ENCODE results near the gene SULT2B1. TPM values are rescaled to one million over a fixed set of nuclear protein-coding genes. Genes with fewer than 3 reads are reported as not detected.
A peak's percentile ranks its signal among the peaks of the same experiment; 100 is the strongest.

The SULT2B1 gene
- total RNA-seq, 1 donor from 2014 or later: 0.43 TPM

DNA sequence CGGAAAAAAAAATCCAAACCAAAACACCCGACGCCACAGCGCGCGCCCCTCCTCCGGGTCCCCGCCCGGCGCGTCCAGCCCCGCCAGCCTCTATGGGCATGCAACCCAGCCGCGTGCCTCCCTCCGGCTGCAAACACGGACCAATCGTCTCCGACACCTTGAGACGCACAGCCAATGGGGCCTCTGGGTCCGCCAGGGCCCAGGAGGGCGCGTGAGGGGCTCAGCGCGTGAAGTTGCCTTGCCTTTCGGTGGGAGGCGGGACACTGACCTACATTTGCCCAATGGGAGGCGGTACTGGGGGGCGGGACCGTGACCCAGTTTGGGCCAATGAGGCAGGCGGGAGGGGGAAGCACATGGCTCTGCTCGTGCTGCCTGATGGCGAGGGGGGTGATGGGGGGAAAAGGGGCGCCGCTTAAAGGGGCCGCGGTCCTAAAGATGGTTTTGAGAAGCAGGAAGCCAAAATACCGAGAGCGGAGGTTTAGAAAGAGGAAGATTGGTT lies 85.5 kb downstream of the SULT2B1 start:
- peak; percentile 99 for DNase-seq (ENCODE audit: missing footprints)
- intact Hi-C loops (cut with DNase I): loop anchor here (5.0 kb wide), 2 partner anchors 75 to 340 kb away; no protein-coding TSS in a partner anchor
- ATAC-seq: peak; percentile 83

DNA sequence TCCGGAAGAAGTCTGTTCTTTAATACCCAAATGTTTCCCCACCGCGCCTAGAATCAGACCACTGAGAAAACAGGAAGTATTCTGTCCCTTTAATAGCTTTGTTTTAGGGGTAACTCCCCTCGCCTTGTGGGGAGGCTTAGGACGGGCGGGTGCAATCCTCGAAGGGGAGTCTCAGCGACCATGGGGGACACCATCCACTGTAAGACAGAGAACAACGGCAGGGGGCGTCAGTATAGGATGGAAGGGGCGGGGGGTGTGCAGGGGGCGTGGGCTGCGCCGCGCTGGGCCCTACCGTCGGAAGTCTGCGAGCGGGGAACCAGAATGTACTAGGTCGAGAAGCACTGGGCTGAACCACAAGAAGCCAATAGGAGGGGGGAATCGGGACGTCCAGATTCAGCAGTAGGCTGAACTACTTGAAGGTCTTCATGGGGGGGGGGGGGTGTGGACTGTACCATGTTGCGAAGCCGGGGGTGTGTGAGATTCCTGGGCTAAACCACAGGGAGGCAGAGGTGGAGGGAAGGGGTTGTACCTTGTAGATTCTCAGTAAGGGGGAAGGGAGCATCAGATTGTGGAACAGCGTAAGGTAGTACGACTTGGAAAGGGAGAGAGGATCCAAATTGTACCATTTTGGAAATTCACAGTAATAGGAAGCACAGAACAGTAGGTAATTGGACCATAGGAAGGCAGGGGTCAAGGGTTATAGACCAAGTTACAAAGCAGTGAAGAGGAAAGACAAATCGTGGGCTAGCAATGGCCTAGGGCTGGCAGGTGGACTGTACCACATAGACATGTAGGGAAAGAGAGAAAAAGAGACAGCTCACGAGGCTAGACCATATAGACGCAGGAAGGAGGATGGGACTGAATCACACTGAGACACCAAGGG lies 86.2 kb downstream of the SULT2B1 start:
- intact Hi-C loops (cut with DNase I): loop anchor here (5.0 kb wide), 2 partner anchors 74 to 339 kb away; no protein-coding TSS in a partner anchor
- ATAC-seq: peak; percentile 40
- DNase-seq (ENCODE audit: missing footprints): no peak

DNA sequence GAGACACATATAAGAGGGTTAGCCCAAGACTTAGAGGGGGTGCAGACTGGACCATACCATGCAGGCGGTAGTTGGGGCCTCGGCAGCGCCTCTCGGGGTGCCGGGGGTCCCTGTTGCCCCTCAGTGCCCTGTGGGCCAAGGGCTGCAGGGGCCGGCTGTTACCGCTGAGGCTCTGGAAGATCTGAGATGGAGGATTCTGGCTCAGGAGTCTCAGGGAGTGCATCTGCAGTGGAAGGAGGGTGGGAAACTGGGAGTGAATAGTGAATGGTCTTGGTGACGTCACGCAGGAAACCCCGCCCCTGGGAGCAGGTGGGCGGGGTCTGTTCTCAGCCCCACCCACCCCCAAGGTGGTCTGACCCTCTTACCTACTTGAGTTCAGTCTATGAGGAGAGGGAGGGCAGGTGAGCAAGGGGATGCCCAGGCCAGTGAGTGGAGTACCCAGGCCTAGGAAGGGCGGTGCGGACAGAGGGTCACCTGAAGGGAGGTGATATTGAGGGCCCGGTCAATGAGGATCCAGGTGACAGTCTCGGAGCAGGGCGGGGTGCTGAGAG lies 86.9 kb downstream of the SULT2B1 start:
- intact Hi-C loops (cut with DNase I): loop anchor here (5.0 kb wide), 2 partner anchors 73 to 338 kb away; no protein-coding TSS in a partner anchor
- ATAC-seq (no peak), DNase-seq (ENCODE audit: missing footprints) (no peak)

DNA sequence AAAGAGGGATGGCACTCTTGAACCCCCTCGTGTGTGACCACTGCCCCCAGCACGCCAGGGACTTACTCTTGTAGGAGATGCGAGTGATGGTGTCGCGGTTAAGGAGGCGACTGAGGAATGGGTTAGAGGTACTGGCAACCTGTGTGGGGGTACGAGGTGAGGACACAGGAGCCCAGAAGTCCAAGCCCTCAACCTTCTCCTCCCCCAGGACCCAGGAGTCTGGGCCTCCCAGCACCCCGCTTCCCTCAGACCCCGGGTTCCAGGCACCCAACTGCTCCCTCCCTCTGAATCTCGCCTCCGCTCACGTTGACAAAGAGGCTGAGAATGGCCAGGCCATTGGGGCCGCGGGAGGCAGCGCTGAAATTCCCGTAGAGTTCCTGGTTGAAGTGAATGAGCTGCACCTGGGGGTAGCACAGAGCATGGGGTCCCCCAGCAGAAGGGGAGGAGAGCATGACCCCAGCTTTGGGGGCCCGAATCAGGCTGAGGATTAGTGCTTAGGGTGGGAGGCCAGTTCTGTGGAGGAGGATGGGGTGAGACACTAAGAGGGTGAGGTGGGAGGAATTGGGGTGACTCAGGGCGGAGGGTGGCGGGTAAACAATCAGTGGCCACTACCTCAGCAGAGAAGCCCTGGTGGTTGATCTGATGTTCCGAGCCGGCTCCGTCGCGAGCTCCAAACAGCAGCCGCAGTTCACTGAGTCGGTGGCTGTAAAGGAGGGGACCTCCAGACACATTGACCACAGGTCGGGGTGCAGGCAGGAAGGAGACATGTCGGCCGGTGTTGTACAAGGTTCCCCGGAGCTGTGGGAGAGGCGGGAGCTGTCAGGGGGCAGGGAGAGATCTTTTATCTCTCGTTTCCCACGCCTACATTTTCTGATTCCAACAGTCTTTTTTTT lies 87.8 kb downstream of the SULT2B1 start:
- DNase-seq (ENCODE audit: missing footprints) (no peak), ATAC-seq (no peak)
- intact Hi-C loops (cut with DNase I): loop anchor here (5.0 kb wide), 2 partner anchors 73 to 338 kb away; no protein-coding TSS in a partner anchor

DNA sequence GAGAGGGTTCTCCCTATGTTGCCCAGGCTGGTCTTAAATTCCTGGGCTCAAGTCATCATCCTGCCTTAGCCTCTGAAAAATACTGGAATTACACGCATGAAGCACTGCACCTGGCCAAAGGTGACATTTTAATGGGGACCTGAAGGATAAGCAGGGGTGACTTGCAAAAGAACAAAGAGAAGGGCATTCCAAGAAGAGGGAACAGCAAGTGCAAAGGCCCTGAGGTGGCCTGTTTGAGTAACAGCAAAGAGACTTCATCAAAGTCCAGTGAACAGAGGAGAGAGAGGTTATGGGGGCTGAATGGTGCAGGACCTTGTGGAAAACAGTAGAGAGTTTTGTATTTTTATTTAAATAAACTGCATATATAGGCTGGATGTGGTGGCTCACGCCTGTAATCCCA lies 89.9 kb downstream of the SULT2B1 start:
- ATAC-seq: no peak
- intact Hi-C loops (cut with DNase I): no loop called here

DNA sequence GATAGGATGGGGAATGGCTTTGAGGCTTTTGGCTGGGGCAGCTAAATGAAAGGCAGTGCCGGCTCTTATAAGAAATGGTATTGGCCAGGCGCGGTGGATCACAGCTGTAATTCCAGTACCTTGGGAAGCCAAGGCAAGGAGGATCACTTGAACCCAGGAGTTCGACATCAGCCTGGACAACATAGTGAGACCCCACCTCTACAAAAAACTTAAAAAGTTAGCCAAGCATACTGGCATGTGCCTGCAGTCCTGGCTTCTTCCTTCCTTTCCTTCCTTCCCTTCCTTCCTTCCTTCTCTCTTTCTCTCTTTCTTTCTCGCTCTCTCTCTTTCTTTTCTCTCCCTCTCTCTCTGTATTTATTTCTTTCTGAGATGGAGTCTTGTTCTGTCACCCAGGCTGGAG lies 90.9 kb downstream of the SULT2B1 start:
- DNase-seq (ENCODE audit: missing footprints): no peak
- no peak for ATAC-seq
- intact Hi-C loops (cut with DNase I): no loop called here

More for the DNA sequence above, 89.9 kb downstream of the SULT2B1 start:
- no peak for DNase-seq (ENCODE audit: missing footprints)

DNA sequence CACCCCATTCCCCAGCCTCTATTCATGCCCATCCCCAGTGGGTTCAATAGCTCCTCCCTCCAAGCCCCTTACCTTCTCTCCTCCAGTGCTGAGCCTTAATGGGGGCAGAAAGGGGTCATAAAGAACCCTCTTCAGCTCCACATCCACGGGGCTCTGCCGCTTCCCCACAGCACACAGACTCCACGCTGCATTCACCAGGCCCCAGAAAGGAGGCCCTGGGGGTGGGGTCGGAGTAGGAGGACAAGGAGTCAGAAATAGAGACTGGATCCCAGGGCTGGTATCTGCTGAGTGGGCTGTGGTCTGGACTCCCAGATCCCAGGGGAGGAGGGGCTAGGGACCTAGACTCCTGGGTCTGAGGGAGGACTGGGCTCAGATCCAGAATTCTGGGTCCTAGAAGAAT lies 92.4 kb downstream of the SULT2B1 start:
- DNase-seq (ENCODE audit: missing footprints): no peak
- intact Hi-C loops (cut with DNase I): no loop called here
- no peak for ATAC-seq

DNA sequence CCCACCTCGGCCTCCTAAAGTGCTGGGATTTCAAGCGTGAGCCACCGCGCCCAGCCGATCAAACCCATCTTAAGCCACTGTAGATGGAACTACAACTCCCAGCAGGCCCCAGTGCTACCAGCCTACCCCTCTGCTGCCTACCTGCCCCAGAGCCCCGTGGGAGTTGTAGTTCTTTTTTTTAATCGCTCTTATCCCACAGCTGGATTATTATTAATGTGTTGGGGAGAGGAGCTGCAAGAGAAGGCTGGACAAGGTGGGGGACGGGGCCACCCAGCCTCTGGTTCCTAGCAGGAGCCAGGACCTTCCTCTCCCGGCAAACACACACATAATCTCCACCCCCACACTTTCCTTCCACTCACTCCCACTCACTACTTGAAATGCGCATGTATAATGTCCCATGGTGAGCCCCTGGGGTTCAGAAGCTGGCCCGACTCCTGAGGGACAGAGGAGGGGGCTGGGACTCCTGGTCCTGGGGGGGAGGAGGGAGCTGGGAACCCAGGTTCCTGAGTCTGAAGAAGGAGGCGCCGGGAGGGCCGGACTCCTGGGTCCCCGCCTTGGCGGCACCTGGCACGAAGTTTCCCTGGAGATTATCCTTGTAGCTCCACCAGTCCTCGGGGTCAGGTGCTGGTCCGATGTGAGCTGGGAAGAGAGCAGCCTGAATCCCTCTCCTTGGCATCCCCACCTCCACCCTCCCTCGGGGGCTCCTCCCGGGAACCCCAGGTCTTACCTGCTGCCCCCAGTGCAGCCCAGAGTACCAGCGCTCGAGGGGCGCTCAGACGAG lies 93.1 kb downstream of the SULT2B1 start:
- peak; percentile 85 for DNase-seq (ENCODE audit: missing footprints)
- intact Hi-C loops (cut with DNase I): loop anchor here (5.0 kb wide), 2 partner anchors 137 to 197 kb away; no protein-coding TSS in a partner anchor
- ATAC-seq: peak; percentile 75

DNA sequence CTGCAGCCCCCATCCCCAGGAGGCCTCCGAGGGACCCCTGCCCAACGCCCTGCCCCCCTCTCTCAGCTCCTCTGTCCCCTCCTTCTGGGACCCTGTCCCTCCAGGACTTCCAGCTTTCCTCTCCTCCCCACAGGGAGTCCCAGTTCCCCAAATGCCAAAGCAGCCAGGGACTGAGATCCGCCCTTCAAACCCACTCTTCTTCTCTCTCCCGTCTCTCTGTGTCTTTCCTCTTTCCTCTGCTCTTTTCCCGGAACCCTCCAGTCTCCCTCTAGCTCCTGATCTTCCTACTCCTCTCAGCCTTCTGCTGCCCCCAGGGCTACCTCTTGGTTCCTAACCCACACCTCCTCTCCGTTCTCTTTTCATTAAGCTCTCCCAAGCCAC lies 93.6 kb downstream of the SULT2B1 start:
- DNase-seq (ENCODE audit: missing footprints) (no peak), ATAC-seq (peak; percentile 9)
- intact Hi-C loops (cut with DNase I): loop anchor here (5.0 kb wide), 2 partner anchors 137 to 197 kb away; no protein-coding TSS in a partner anchor

DNA sequence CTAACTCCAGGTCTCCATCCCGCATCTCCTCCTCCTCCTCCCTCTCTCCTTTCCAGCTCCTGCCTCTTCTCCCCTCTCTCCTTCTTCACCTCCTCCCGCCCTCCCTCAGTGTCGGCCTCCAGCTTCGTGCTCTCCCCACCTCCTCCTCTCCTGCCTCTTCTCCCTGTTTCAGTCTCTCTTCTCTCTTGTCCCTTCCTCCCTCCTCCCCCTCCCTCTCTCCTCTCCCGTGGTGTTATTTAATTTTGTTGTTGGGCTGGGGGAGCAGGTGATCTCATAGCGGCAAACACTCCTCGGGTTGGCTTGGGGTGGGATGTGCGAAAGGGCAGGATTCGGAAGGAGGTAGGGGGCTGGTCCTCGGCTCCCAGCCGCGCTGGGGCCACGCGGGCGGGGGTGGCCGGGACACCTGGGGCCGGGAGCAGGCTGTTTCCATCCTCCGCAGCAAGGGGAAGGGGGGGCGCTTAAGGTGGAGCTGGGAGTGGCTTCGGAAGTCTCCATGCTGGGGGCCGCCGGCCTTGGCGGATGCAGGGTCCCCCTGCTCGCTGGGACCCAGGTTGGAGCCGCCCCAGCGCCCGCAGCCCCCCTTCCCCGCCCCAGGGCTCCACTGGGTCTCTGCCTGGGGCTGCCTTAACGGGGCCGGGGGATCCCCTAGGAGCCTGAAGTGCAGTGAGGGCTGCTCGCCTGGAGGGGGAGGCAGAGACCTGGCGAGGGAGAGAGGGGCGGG lies 94.2 kb downstream of the SULT2B1 start, which contains the start of gene CA11:
TSS of gene CA11 (minus strand) at position 187 of the 721 bp plus-strand sequence. CDS start 555 bp downstream, outside the sequence.
- ATAC-seq: peak; percentile 92
- DNase-seq (ENCODE audit: missing footprints): peak; percentile 87
- intact Hi-C loops (cut with DNase I): loop anchor here (1.0 to 5.0 kb wide), 3 partner anchors 29 to 196 kb away; no protein-coding TSS in a partner anchor

DNA sequence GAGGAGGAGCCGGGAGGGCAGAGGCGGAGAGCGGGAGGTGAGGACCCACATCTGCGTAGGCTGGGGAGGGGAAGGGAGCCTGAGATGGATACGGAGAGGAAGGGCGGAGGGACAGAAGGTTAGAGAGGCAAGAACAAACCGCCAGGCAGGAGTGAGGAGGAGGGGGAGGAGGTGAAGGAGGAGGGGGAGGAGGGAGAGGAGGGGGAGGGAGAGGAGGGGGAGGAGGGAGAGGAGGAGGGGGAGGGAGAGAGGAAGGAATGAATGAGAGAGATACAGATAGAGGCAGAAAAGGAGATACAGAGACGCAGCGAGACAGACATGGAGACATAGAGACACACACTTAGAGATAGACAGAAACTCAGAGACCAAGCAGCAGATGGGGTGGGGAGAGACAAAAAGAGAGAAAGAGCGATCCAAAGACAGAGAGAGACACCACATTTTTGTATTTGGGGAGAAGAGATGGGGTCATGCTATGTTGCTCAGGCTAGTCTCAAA lies 94.8 kb downstream of the SULT2B1 start:
- intact Hi-C loops (cut with DNase I): loop anchor here (1.0 to 5.0 kb wide), 3 partner anchors 29 to 196 kb away; no protein-coding TSS in a partner anchor
- ATAC-seq (no peak), DNase-seq (ENCODE audit: missing footprints) (no peak)

DNA sequence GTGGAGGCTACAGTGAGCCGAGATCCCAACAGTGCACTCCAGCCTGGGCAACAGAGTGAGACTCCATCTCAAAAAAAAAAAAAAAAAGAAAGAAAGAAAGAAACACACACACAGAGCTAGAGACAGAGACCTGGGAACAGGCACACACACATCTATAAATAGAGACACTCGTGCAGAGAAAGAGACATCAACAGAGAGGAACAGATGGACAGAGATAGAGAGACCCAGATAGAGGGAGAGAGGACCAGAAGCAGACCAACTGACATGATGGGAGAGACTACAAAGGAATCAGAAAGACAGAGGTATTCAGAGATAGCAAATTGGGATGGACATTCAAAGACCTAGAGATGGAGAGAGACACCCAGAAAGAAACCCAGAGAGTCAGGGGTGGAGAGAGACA lies 96.2 kb downstream of the SULT2B1 start:
- intact Hi-C loops (cut with DNase I): loop anchor here (5.0 kb wide), 2 partner anchors 134 to 194 kb away; no protein-coding TSS in a partner anchor
- DNase-seq (ENCODE audit: missing footprints): no peak

More for the DNA sequence above, 96.2 kb downstream of the SULT2B1 start:
- no peak for ATAC-seq

Other genes starting within 250 kb of the SULT2B1 start
- gene EMP3, start 226.6 kb upstream of the SULT2B1 start, total RNA-seq: 54.3 TPM
- 106 TPM for gene TMEM143, start 188.2 kb upstream of the SULT2B1 start, total RNA-seq
- not detected for gene SYNGR4, start 187.8 kb upstream of the SULT2B1 start, total RNA-seq
- gene KDELR1, start 160.6 kb upstream of the SULT2B1 start, total RNA-seq: 73.5 TPM
- gene GRIN2D, start 158.5 kb upstream of the SULT2B1 start, total RNA-seq: 0.38 TPM
- 17.7 TPM for gene GRWD1, start 106.2 kb upstream of the SULT2B1 start, total RNA-seq
- gene KCNJ14, start 96.6 kb upstream of the SULT2B1 start, total RNA-seq: 0.19 TPM
- 30.7 TPM for gene CYTH2, start 82.8 kb upstream of the SULT2B1 start, total RNA-seq
- gene LMTK3, start 40.3 kb upstream of the SULT2B1 start, total RNA-seq: 0.70 TPM
- gene SPACA4, start 54.6 kb downstream of the SULT2B1 start, total RNA-seq: not detected
- not detected for gene FAM83E, start 62.9 kb downstream of the SULT2B1 start, total RNA-seq
- gene RPL18, start 67.0 kb downstream of the SULT2B1 start, total RNA-seq: 604 TPM
- gene SPHK2, start 67.3 kb downstream of the SULT2B1 start, total RNA-seq: 7.2 TPM
- 15.2 TPM for gene DBP, start 85.2 kb downstream of the SULT2B1 start, total RNA-seq
- gene CA11, start 94.0 kb downstream of the SULT2B1 start, total RNA-seq: 8.4 TPM
- 0.14 TPM for gene NTN5, start 120.8 kb downstream of the SULT2B1 start, total RNA-seq
- gene FUT2, start 143.8 kb downstream of the SULT2B1 start, total RNA-seq: not detected
- 4.2 TPM for gene MAMSTR, start 167.6 kb downstream of the SULT2B1 start, total RNA-seq
- 15.3 TPM for gene RASIP1, start 188.4 kb downstream of the SULT2B1 start, total RNA-seq
- gene IZUMO1, start 194.7 kb downstream of the SULT2B1 start, total RNA-seq: 0.49 TPM
- 2.1 TPM for gene FUT1, start 200.5 kb downstream of the SULT2B1 start, total RNA-seq
- not detected for gene FGF21, start 203.4 kb downstream of the SULT2B1 start, total RNA-seq

Measured in Right ventricle myocardium inferior (tissue), 1 donor.